Uterus (tissue), 4 donors: ENCODE results near the gene MITF. TPM values are rescaled to one million over a fixed set of nuclear protein-coding genes. Genes with fewer than 3 reads are reported as not detected.

Experiments
- DNase-seq, 2 donors: peaks; one replicate each; pipeline ENCODE4 v3.0.0-alpha.2; 2019 to 2020
- H3K27ac ChIP-seq, 2 donors: fragments of 200-600 bp; sonication (generic); 1 replicate in 1 of 2; 2 replicates in 1 of 2; pipeline ENCODE4 v1.5.1; 2016 to 2018
- H3K27me3 ChIP-seq, 2 donors: fragments of 200-600 bp; sonication (generic); one replicate each; pipeline ENCODE4 v1.5.1; 2018 to 2019; ENCODE audit warnings: control low read depth in 1 of 2
- H3K36me3 ChIP-seq, 2 donors: fragments of 200-600 bp; sonication (generic); one replicate each; pipeline ENCODE4 v1.5.1; 2019; ENCODE audit warnings: control low read depth in 1 of 2
- H3K4me1 ChIP-seq, 2 donors: fragments of 200-600 bp; sonication (generic); one replicate each; pipeline ENCODE4 v1.5.1; 2018 to 2019; ENCODE audit warnings: control low read depth in 1 of 2
- H3K4me3 ChIP-seq, 2 donors: fragments of 200-600 bp; sonication (generic); 1 replicate in 1 of 2; 2 replicates in 1 of 2; pipeline ENCODE4 v1.5.1; 2018 to 2019; ENCODE audit warnings: mild to moderate bottlenecking in 1 of 2
- H3K9me3 ChIP-seq, 2 donors: fragments of 200-600 bp; sonication (generic); one replicate each; pipeline ENCODE4 v1.5.1; 2019; ENCODE audit warnings: control low read depth in 1 of 2
- CTCF ChIP-seq, 4 experiments: fragments of 200-600 bp in 2 of 4; fragments of 450-650 bp in 2 of 4; sonication (generic) in 2 of 4; IDR thresholded peaks; one replicate each; pipeline ENCODE4 v1.5.1; 2016 to 2019; ENCODE audit warnings: antibody characterized with exemption in 4 of 4, mild to moderate bottlenecking in 2 of 4, moderate library complexity in 1 of 4
- POLR2A ChIP-seq, 2 donors: fragments of 450-650 bp; IDR thresholded peaks; one replicate each; pipeline ENCODE4 v1.6.1; 2016; ENCODE audit warnings: antibody characterized with exemption in 2 of 2, mild to moderate bottlenecking in 1 of 2, moderate library complexity in 1 of 2
- intact Hi-C: fragments of 100-400 bp; cut with DNase I; formaldehyde crosslinking; loops from one replicate; pipeline ENCODE4 v1.15.1; 2023; ENCODE audit warnings: low total_unique reads
- total RNA-seq, 4 donors: library from RNA; depleted of rRNA in 3 of 4; stranded (reverse); fragments of >200 nt in 3 of 4; gene quantifications; one replicate each; pipeline versions ENCODE4 v1.1.0 to v1.2.4, GENCODE V29; 2014 to 2023
- donor health status: DM: yes; HTN: yes; CAD: no.

Gene MITF
- total RNA-seq, 4 donors from 2014 or later = 18.2 to 66.0 (median 52.6) TPM

GRCh38 chr3:69828817-69829216, 89.6 kb downstream of the MITF start:
- TF ChIP-seq CTCF (IDR thresholded peaks at IDR 0.05) = no peak
- TF ChIP-seq POLR2A (IDR thresholded peaks at IDR 0.05) = no peak
- intact Hi-C loops = no loop called here
- Histone ChIP-seq H3K27me3 (no peaks in the 10 kb centered on the region), H3K27ac (no peak overlapping the region), H3K4me1 (peaks cover 3 to 4% of the 10 kb centered on the region in 2 donors), H3K4me3 (no peak overlapping the region), H3K36me3 (no peaks in the 10 kb centered on the region), H3K9me3 (peaks cover 0 to 4% of the 10 kb centered on the region in 2 donors)
- DNase-seq = no peak

- Histone ChIP-seq H3K36me3 (no peaks in the 10 kb centered on the region), H3K27ac (no peak overlapping the region), H3K27me3 (no peaks in the 10 kb centered on the region), H3K4me3 (no peak overlapping the region), H3K9me3 (peaks cover 0 to 4% of the 10 kb centered on the region in 2 donors), H3K4me1 (peaks cover 3 to 4% of the 10 kb centered on the region in 2 donors)
- TF ChIP-seq CTCF (IDR thresholded peaks at IDR 0.05) = no peak
- TF ChIP-seq POLR2A (IDR thresholded peaks at IDR 0.05) = no peak
- DNase-seq = no peak
- intact Hi-C loops = no loop called here
These were observed 90.9 kb downstream of the MITF start for GRCh38 chr3:69830147-69830546.

GRCh38 chr3:69831737-69832136, 92.5 kb downstream of the MITF start:
- peaks cover 0 to 9% of the 10 kb centered on the region in 2 donors for H3K9me3 ChIP-seq
- DNase-seq = no peak
- intact Hi-C loops = no loop called here
- no peak overlapping the region for H3K27ac ChIP-seq
- peaks cover 3 to 5% of the 10 kb centered on the region in 2 donors for H3K4me1 ChIP-seq
- no peak overlapping the region for H3K4me3 ChIP-seq
- no peaks in the 10 kb centered on the region for H3K27me3 ChIP-seq
- H3K36me3 ChIP-seq = no peaks in the 10 kb centered on the region
- TF ChIP-seq CTCF (IDR thresholded peaks at IDR 0.05) (no peak), POLR2A (IDR thresholded peaks at IDR 0.05) (no peak)

- no peak for DNase-seq
- Histone ChIP-seq H3K9me3 (peaks cover 0 to 5% of the 10 kb centered on the region in 2 donors), H3K4me1 (peaks cover 12 to 13% of the 10 kb centered on the region in 2 donors), H3K4me3 (no peak overlapping the region), H3K27me3 (no peaks in the 10 kb centered on the region), H3K27ac (no peak overlapping the region), H3K36me3 (no peaks in the 10 kb centered on the region)
- TF ChIP-seq POLR2A (IDR thresholded peaks at IDR 0.05) = no peak
- no peak for TF ChIP-seq CTCF (IDR thresholded peaks at IDR 0.05)
- intact Hi-C loops = no loop called here
These were observed 94.3 kb downstream of the MITF start for GRCh38 chr3:69833591-69833990.

- Histone ChIP-seq H3K9me3 (peaks cover 0 to 5% of the 10 kb centered on the region in 2 donors), H3K36me3 (no peaks in the 10 kb centered on the region), H3K4me3 (no peak overlapping the region), H3K27ac (no peak overlapping the region), H3K27me3 (no peaks in the 10 kb centered on the region), H3K4me1 (peaks cover 7 to 17% of the 10 kb centered on the region in 2 donors)
- intact Hi-C loops = no loop called here
- no peak for DNase-seq
- TF ChIP-seq POLR2A (IDR thresholded peaks at IDR 0.05) = no peak
- TF ChIP-seq CTCF (IDR thresholded peaks at IDR 0.05) = no peak
These were observed 99.0 kb downstream of the MITF start for GRCh38 chr3:69838217-69838616.
